ENCODE results near the gene ST8SIA4.

ST8SIA4 gene

DNA sequence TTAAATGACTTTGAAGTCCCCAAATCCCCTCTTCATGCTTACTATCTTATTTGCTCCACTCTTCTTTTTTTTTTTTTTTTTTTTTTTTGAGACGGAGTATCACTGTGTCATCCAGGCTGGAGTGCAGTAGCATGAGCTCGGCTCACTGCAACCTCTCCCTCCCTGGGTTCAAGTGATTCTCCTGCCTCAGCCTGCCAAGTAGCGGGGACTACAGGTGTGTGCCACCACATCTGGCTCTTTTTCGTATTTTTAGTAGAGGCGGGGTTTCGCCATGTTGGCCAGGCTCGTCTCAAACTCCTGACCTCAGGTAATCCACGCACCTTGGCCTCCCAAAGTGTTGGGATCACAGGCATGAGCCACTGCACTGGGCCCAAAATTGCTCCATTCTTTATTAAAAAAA, 51.0 kb downstream of the ST8SIA4 start:
- peaks cover 38 to 72% (median 46%) of the 10 kb centered on the region in 10 experiments for H3K4me1 ChIP-seq

DNA sequence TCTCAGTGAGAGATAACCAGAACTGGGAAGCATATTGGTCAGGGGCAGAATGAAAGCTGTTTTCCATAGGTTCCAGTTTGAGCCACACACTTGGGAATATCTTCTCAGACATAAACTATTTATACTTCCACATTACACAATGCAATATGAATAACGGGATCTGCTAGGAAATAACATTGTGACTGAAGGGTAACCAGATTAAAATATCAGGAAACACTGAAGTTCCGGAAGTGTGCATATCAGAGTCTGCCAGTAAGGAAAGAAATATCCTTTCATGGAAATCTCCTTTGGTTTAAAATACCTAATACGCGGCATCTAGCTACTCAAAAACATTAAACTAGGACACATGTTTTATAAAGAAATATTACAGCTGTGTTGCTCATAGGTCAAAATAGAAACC, 56.3 kb downstream of the ST8SIA4 start:
- no peak overlapping the region for H3K4me3 ChIP-seq
- H3K4me2 ChIP-seq, result peak overlapping the region in 3 of 11 experiments; percentile 44 to 61 (median 50); a peak in 6 of 22 replicates
- H4K20me1 ChIP-seq, result peaks cover 0 to 17% (median 0%) of the 10 kb centered on the region in 11 experiments; a peak in 5 of 22 replicates
- H3K9ac ChIP-seq, result peak overlapping the region in 1 of 11 experiments; percentile 13; a peak in 1 of 22 replicates
- H3K4me1 ChIP-seq, result peaks cover 0 to 67% (median under 1%) of the 10 kb centered on the region in 10 experiments; a peak in 8 of 20 replicates
- H3K27me3 ChIP-seq, result no peaks in the 10 kb centered on the region
- TF ChIP-seq Cebpa-rat (IDR thresholded peaks at IDR 0.05), result no peak
- peaks cover 39 to 83% (median 64%) of the 10 kb centered on the region in 11 experiments for H3K36me3 ChIP-seq
- peak overlapping the region in 3 of 11 experiments; percentile 4 to 32 (median 27); a peak in 3 of 22 replicates for H3K27ac ChIP-seq
- peaks cover 0 to 7% (median 0%) of the 10 kb centered on the region in 11 experiments; a peak in 3 of 22 replicates for H3K9me3 ChIP-seq (replicated peaks in 1 of 11)

More for the DNA sequence above, 51.0 kb downstream of the ST8SIA4 start:
- TF ChIP-seq Cebpa-rat (IDR thresholded peaks at IDR 0.05), result no peak
- Histone ChIP-seq H3K9me3 (replicated peaks in 1 of 11) (peaks cover 0 to 7% (median 0%) of the 10 kb centered on the region in 11 experiments; a peak in 3 of 22 replicates), H4K20me1 (peaks cover 0 to 13% (median 0%) of the 10 kb centered on the region in 11 experiments; a peak in 4 of 22 replicates), H3K4me3 (no peak overlapping the region), H3K4me2 (peak overlapping the region in 6 of 11 experiments; percentile 23 to 91 (median 70); a peak in 13 of 22 replicates), H3K36me3 (peaks cover 37 to 79% (median 53%) of the 10 kb centered on the region in 11 experiments), H3K27ac (peak overlapping the region in 8 of 11 experiments; percentile 40 to 89 (median 80); a peak in 15 of 22 replicates), H3K9ac (peak overlapping the region in 4 of 11 experiments; percentile 38 to 67 (median 52); a peak in 5 of 22 replicates), H3K27me3 (no peaks in the 10 kb centered on the region)

DNA sequence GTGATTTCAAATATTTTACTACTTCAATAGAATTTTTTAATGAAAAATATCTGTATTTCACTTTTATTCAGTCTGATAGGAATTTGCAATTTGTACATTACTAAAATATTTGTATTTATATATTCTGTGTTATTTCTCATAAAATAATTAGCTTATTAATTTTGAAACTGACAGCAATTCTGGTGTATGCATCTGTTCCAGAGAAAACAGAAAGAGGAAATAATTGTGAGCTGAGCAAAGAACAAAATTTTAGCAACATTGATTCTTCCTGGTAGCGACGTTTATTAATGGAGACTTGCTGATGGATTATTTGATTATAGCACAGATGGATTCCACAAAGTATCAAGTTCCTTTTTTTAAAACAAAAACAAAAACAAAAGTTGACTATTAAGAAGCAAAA, 61.0 kb downstream of the ST8SIA4 start:
- Histone ChIP-seq H3K27me3 (no peaks in the 10 kb centered on the region), H3K4me3 (no peak overlapping the region), H4K20me1 (peaks cover 0 to 18% (median 0%) of the 10 kb centered on the region in 11 experiments; a peak in 5 of 22 replicates), H3K36me3 (peaks cover 34 to 100% (median 66%) of the 10 kb centered on the region in 11 experiments), H3K9me3 (replicated peaks in 1 of 11) (no peaks in the 10 kb centered on the region), H3K4me1 (peaks cover 0 to 91% (median 7%) of the 10 kb centered on the region in 10 experiments; a peak in 9 of 20 replicates), H3K4me2 (peak overlapping the region in 3 of 11 experiments; percentile 56 to 81 (median 67); a peak in 4 of 22 replicates), H3K27ac (peak overlapping the region in 3 of 11 experiments; percentile 18 to 74 (median 72); a peak in 4 of 22 replicates), H3K9ac (no peak overlapping the region)
- TF ChIP-seq Cebpa-rat (IDR thresholded peaks at IDR 0.05), result no peak

DNA sequence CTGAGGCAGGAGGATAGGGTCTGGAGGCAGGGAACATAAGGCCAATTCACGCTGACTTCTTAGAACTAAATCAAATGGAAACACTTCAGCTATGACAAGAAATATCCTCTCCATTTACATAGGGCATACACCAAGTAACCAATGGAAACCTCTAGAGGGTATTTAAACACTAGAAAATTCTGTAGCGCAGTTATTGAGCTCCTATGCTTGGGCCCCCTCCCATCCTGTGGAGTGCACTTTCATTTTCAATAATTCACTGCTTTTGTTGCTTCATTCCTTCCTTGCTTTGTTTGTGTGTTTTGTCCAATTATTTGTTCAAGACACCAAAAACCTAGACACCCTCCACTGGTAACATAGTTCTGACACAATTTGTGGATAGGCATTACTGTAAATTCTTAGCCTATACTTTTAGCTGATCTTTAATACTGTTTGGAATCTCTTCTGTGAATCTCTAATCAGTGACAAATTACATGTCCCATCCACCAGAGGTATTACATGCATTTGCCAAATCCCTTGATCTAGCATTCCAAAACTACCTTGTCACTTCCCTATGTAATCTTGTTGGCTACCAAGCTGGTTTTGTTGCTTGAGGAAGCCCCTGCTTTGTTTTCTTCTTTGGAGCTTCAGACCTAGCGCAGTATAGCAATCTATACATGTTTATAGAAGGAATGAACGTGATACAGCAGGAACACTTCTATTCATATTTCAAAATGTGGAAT, 61.6 kb downstream of the ST8SIA4 start:
- no peaks in the 10 kb centered on the region for H3K27me3 ChIP-seq
- peaks cover 0 to 85% (median 7%) of the 10 kb centered on the region in 10 experiments; a peak in 9 of 20 replicates for H3K4me1 ChIP-seq
- peak overlapping the region in 5 of 11 experiments; percentile 47 to 74 (median 70); a peak in 8 of 22 replicates for H3K27ac ChIP-seq
- H4K20me1 ChIP-seq, result peaks cover 0 to 18% (median 0%) of the 10 kb centered on the region in 11 experiments; a peak in 5 of 22 replicates
- H3K4me3 ChIP-seq, result no peak overlapping the region
- no peak overlapping the region for H3K9ac ChIP-seq
- H3K36me3 ChIP-seq, result peaks cover 40 to 100% (median 65%) of the 10 kb centered on the region in 11 experiments
- H3K4me2 ChIP-seq, result peak overlapping the region in 4 of 11 experiments; percentile 32 to 81 (median 62); a peak in 8 of 22 replicates
- H3K9me3 ChIP-seq (replicated peaks in 1 of 11), result no peaks in the 10 kb centered on the region
- TF ChIP-seq Cebpa-rat (IDR thresholded peaks at IDR 0.05), result no peak

DNA sequence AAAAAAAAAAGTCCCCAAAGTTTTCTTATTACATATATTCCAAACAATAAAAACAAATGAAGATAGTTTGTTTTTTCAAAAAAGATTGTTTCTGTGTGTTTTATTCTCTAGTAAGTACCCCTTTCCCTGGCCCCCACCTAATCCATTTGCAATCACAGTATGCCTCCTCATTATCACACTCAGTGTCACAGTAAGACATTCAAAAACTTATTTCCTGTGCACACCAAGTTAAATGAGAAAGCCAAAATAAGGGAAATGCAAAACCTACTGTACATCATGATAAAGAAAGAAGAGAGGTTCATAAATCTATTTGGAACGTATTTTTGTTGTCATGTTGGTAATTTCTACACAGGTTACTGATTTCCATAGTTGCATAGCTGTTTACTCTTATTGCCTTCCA, 62.3 kb downstream of the ST8SIA4 start:
- Histone ChIP-seq H3K4me2 (peak overlapping the region in 5 of 11 experiments; percentile 14 to 81 (median 56); a peak in 8 of 22 replicates), H3K27me3 (no peaks in the 10 kb centered on the region), H4K20me1 (peaks cover 0 to 18% (median 0%) of the 10 kb centered on the region in 11 experiments; a peak in 5 of 22 replicates), H3K9ac (peak overlapping the region in 1 of 11 experiments; percentile 43; a peak in 2 of 22 replicates), H3K27ac (peak overlapping the region in 6 of 11 experiments; percentile 8 to 74 (median 66); a peak in 10 of 22 replicates), H3K4me1 (peaks cover 0 to 78% (median 7%) of the 10 kb centered on the region in 10 experiments; a peak in 9 of 20 replicates), H3K9me3 (replicated peaks in 1 of 11) (no peaks in the 10 kb centered on the region), H3K36me3 (peaks cover 45 to 100% (median 65%) of the 10 kb centered on the region in 11 experiments), H3K4me3 (no peak overlapping the region)
- no peak for TF ChIP-seq Cebpa-rat (IDR thresholded peaks at IDR 0.05)

DNA sequence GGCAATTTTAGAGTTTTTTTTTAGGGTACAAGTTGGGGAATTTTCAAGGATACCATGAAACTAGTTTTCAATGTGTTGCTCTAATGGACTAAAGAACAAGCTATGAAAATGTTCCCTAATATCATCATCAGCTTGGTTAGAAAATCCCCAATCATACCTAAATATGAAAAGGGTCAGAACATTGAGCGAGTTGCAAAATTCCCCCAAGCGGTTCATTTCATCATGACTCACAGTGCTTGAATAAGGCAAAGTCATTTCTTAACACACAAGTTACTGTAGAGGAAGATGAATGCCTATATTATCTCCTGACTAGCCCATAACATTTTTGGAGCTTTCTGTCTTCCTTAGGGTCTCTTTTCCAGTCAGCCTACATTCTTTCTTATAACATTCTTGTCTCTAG, 62.7 kb downstream of the ST8SIA4 start:
- H3K4me2 ChIP-seq, result peak overlapping the region in 4 of 11 experiments; percentile 32 to 81 (median 62); a peak in 6 of 22 replicates

DNA sequence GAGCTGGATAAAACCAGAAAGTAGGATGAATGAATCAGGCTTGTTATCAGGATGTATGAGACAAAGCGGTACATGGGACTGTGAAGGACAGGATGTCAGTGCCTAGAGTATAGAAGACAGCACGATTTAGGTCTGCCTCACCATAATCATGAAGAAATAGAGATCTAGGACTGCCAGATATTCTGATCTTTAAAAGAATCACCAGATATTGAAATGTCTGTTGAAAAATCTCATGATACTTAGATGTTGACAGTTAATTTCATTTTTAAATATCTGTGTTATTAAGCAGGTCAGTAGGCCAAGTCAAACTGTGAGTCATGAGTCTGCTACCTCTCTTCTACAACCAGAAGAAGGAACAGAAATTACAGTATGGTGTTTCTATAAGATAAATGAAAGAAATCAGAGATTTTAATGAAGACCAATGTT, 65.0 kb downstream of the ST8SIA4 start:
- Histone ChIP-seq H3K4me1 (peaks cover 0 to 58% (median 7%) of the 10 kb centered on the region in 10 experiments; a peak in 9 of 20 replicates), H3K4me3 (no peak overlapping the region), H3K27me3 (no peaks in the 10 kb centered on the region), H4K20me1 (peaks cover 0 to 16% (median under 1%) of the 10 kb centered on the region in 11 experiments; a peak in 6 of 22 replicates), H3K9me3 (replicated peaks in 1 of 11) (no peaks in the 10 kb centered on the region), H3K4me2 (peak overlapping the region in 2 of 11 experiments; percentile 27 to 81; a peak in 3 of 22 replicates), H3K36me3 (peaks cover 30 to 98% (median 62%) of the 10 kb centered on the region in 11 experiments; a peak in 21 of 22 replicates), H3K9ac (no peak overlapping the region), H3K27ac (peak overlapping the region in 2 of 11 experiments; percentile 33 to 36; a peak in 4 of 22 replicates)
- TF ChIP-seq Cebpa-rat (IDR thresholded peaks at IDR 0.05), result no peak

More for the DNA sequence above, 62.7 kb downstream of the ST8SIA4 start:
- Histone ChIP-seq H3K4me1 (peaks cover 0 to 74% (median 7%) of the 10 kb centered on the region in 10 experiments; a peak in 9 of 20 replicates), H3K36me3 (peaks cover 44 to 100% (median 65%) of the 10 kb centered on the region in 11 experiments), H3K27me3 (no peaks in the 10 kb centered on the region), H3K9me3 (replicated peaks in 1 of 11) (no peaks in the 10 kb centered on the region), H4K20me1 (peaks cover 0 to 18% (median 0%) of the 10 kb centered on the region in 11 experiments; a peak in 5 of 22 replicates), H3K4me3 (no peak overlapping the region), H3K9ac (peak overlapping the region in 1 of 11 experiments; percentile 43; a peak in 1 of 22 replicates), H3K27ac (peak overlapping the region in 6 of 11 experiments; percentile 8 to 74 (median 66); a peak in 10 of 22 replicates)
- TF ChIP-seq Cebpa-rat (IDR thresholded peaks at IDR 0.05), result no peak

DNA sequence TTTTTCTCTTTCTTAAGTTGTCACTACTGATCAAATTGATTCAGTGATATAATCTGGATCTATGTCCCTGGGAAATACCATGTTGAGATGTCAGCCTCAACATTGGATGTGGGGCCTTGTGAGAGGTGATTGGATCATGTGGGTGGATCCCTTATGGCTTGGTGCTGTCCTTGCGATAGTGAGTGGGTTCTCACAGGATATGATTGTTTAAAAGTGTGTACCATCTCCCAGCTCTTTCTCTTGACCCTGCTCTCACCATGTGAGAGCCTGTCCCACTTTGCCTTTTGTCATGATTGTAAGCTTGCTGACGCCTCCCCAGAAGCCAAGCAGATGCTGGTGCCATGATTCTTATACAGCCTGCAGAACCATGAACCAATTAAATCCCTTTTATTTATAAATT, 68.6 kb downstream of the ST8SIA4 start:
- no peak for TF ChIP-seq Cebpa-rat (IDR thresholded peaks at IDR 0.05)
- H3K27ac ChIP-seq, result 0 out of 22 replicates have a peak overlapping the region, but pooled peaks of 1 of the 11 experiments have one; percentile 12
- H3K9ac ChIP-seq, result no peak overlapping the region
- H3K36me3 ChIP-seq, result peaks cover 38 to 97% (median 79%) of the 10 kb centered on the region in 11 experiments; a peak in 21 of 22 replicates
- peaks cover 0 to 22% (median 6%) of the 10 kb centered on the region in 11 experiments; a peak in 5 of 22 replicates for H4K20me1 ChIP-seq
- peaks cover 0 to 44% (median 0%) of the 10 kb centered on the region in 10 experiments; a peak in 6 of 20 replicates for H3K4me1 ChIP-seq
- no peak overlapping the region for H3K4me3 ChIP-seq
- H3K4me2 ChIP-seq, result no peak overlapping the region
- H3K27me3 ChIP-seq, result no peaks in the 10 kb centered on the region
- no peaks in the 10 kb centered on the region for H3K9me3 ChIP-seq (replicated peaks in 1 of 11)
